Esophagus muscularis mucosa (tissue), 4 donors: ENCODE data around the gene FCHSD1. TPM values are rescaled to one million over a fixed set of nuclear protein-coding genes. Genes with fewer than 3 reads are reported as not detected.

ENCODE experiments used
- DNase-seq: peaks from one replicate; pipeline ENCODE4 v3.0.0-alpha.2; 2017; ENCODE audit errors: extremely low spot score
- H3K27ac ChIP-seq, 4 donors: fragments of 200-600 bp; sonication (generic); replicated peaks in 1 of 4; 1 replicate in 3 of 4; 2 replicates in 1 of 4; pipeline ENCODE4 v1.5.1; 2016 to 2019; ENCODE audit warnings: mild to moderate bottlenecking in 1 of 4
- H3K27me3 ChIP-seq, 4 donors: fragments of 200-600 bp; sonication (generic); one replicate each; pipeline versions ENCODE4 v1.5.1 to v1.6.0; 2016 to 2019
- H3K36me3 ChIP-seq, 4 donors: fragments of 200-600 bp; sonication (generic); one replicate each; pipeline ENCODE4 v1.5.1; 2016 to 2019
- H3K4me1 ChIP-seq, 4 donors: fragments of 200-600 bp; sonication (generic); one replicate each; pipeline ENCODE4 v1.5.1; 2016 to 2019
- H3K4me3 ChIP-seq, 4 donors: fragments of 200-600 bp; sonication (generic); 1 replicate in 2 of 4; 2 replicates in 2 of 4; pipeline ENCODE4 v1.5.1; 2016 to 2019; ENCODE audit warnings: mild to moderate bottlenecking in 4 of 4, moderate library complexity in 1 of 4
- H3K9me3 ChIP-seq, 4 donors: fragments of 200-600 bp; sonication (generic); 1 replicate in 3 of 4; 2 replicates in 1 of 4; pipeline ENCODE4 v1.5.1; 2016 to 2019
- EP300 ChIP-seq: sonication (generic); formaldehyde crosslinking; IDR thresholded peaks from one replicate; pipeline ENCODE4 v1.6.1; 2017; ENCODE audit warnings: antibody characterized with exemption
- POLR2A ChIP-seq: fragments of 450-650 bp; IDR thresholded peaks from one replicate; pipeline ENCODE4 v1.6.1; 2017; ENCODE audit warnings: antibody characterized with exemption, moderate library complexity, mild to moderate bottlenecking, low read depth
- POLR2AphosphoS5 ChIP-seq, 2 donors: sonication (generic); formaldehyde crosslinking; IDR thresholded peaks; one replicate each; pipeline ENCODE4 v1.6.1; 2017; ENCODE audit warnings: antibody characterized with exemption in 2 of 2
- WGBS: methylation state at CpG from one replicate; pipeline ENCODE4 v1.1.5; 2018; 5-methylcytosine and 5-hydroxymethylcytosine counted together
- intact Hi-C: fragments of 100-400 bp; cut with DNase I; formaldehyde crosslinking; loops from one replicate; pipeline ENCODE4 v1.15.1; 2023
- total RNA-seq, 4 donors: library from RNA; depleted of rRNA; stranded (reverse); fragments of >200 nt; gene quantifications; one replicate each; pipeline versions ENCODE4 v1.1.0 to v1.2.1, GENCODE V29; 2016
- TF ChIP-seq, protein P1 (sequence below), 3 experiments: fragments of 200-600 bp in 2 of 3; fragments of 450-650 bp in 1 of 3; sonication (generic) in 2 of 3; IDR thresholded peaks; one replicate each; pipeline ENCODE4 v1.5.1; 2017 to 2019; ENCODE audit warnings: antibody characterized with exemption in 3 of 3, mild to moderate bottlenecking in 2 of 3, moderate library complexity in 1 of 3

The FCHSD1 gene
- total RNA-seq = 10 to 100 TPM; 10.4 to 21.8 (median 12.9) TPM

DNA sequence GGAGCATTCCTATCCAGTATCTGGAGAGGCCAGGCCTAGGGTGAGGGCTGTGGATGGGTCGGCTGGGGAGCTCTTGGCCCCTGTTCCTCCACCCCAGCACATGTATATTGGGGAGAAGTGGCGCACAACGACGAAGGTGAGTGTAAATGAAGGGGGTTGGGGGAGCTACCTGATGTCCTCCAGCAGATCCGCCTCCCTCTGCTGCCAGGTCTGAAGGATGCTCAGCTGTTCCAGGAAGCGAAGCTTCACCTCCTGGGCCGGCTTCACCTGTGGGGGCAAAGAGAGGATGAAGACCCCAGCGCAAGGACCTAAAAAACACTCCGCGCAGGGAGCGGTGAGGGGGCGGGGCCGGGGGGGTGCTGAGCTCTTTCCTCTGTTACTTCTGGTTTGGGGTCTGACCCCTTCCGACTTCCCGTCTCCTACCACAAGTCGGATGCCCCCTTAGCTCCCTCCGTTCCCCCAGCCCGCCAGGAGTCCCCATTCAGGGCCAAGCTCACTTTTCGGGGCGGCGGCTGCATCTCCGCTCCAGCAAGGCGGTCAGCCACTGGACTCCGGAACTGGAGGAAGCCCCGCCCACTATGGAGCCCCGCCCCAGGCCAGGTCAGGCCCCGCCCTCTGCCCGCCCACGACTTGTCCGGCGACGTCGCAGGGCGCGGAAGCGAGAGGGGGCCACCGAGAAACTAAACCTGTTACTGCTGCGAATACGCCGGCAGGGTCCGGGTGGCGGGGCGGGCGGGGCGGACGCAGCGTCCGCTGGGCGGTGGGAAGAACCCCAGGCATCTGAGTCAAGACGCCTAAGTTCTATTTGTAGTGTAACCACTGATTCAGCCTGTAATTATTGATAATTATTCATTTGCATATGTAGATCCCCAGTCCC lies at the start of gene FCHSD1:
Gene FCHSD1, minus strand, starts transcription at position 568 of the 877 bp plus-strand sequence. Its CDS starts 50 bp downstream, at position 518.
- TF ChIP-seq, protein P1, sequence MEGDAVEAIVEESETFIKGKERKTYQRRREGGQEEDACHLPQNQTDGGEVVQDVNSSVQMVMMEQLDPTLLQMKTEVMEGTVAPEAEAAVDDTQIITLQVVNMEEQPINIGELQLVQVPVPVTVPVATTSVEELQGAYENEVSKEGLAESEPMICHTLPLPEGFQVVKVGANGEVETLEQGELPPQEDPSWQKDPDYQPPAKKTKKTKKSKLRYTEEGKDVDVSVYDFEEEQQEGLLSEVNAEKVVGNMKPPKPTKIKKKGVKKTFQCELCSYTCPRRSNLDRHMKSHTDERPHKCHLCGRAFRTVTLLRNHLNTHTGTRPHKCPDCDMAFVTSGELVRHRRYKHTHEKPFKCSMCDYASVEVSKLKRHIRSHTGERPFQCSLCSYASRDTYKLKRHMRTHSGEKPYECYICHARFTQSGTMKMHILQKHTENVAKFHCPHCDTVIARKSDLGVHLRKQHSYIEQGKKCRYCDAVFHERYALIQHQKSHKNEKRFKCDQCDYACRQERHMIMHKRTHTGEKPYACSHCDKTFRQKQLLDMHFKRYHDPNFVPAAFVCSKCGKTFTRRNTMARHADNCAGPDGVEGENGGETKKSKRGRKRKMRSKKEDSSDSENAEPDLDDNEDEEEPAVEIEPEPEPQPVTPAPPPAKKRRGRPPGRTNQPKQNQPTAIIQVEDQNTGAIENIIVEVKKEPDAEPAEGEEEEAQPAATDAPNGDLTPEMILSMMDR (IDR thresholded peaks at IDR 0.05) = peak in 2 of 3 experiments; percentile 11 to 30
- TF ChIP-seq POLR2AphosphoS5 (IDR thresholded peaks at IDR 0.05) = peak; percentile 68 to 72
- TF ChIP-seq POLR2A = no peak
- TF ChIP-seq EP300 = no peak
- Histone ChIP-seq H3K4me1 (peaks cover 14 to 19% (median 17%) of the 10 kb centered on the region in 4 donors), H3K9me3 (no peaks in the 10 kb centered on the region), H3K36me3 (peaks cover 0 to 40% (median 23%) of the 10 kb centered on the region in 4 donors), H3K4me3 (peak within 1 kb of the TSS; percentile 72 to 83 (median 78)), H3K27me3 (no peaks in the 10 kb centered on the region), H3K27ac (peak within 1 kb of the TSS; percentile 50 to 67 (median 60))
- WGBS = 5% methylated on average over 26 of the region's 50 CpGs
- peak; percentile 98 for DNase-seq
- intact Hi-C loops = no loop called here

DNA sequence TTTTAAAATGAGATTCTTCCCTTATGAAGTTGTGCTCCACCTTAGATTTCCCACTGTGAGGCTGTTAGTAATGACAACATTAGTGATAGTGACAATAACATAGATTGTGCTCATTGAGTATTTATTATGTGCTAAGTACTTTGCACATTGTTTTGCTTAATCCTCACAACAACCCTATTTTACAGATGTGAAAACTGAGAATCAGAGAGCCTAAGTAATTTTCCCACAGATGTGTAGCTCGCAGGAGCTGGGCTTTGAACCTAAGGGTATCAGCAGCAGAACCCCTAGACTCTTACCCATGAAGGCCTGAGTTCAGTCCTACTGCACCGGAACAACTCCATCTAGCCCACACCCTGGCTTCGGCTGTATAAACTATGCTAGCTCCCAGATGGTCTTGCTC lies 46.4 kb upstream of the FCHSD1 start:
- intact Hi-C loops = loop anchor here (10.0 kb wide), 1 partner anchor 447 kb away; no protein-coding TSS in a partner anchor
- 60% methylated on average over 2 of the region's 3 CpGs for WGBS
- Histone ChIP-seq H3K9me3 (no peaks in the 10 kb centered on the region), H3K36me3 (no peaks in the 10 kb centered on the region), H3K27ac (no peak overlapping the region), H3K4me1 (peaks cover 14 to 22% (median 16%) of the 10 kb centered on the region in 4 donors), H3K4me3 (no peak overlapping the region), H3K27me3 (peaks cover 0 to 77% (median 32%) of the 10 kb centered on the region in 4 donors)
- DNase-seq = no peak
- TF ChIP-seq POLR2A (no peak), POLR2AphosphoS5 (IDR thresholded peaks at IDR 0.05) (no peak), EP300 (no peak)
- TF ChIP-seq, protein P1 (IDR thresholded peaks at IDR 0.05) = no peak

DNA sequence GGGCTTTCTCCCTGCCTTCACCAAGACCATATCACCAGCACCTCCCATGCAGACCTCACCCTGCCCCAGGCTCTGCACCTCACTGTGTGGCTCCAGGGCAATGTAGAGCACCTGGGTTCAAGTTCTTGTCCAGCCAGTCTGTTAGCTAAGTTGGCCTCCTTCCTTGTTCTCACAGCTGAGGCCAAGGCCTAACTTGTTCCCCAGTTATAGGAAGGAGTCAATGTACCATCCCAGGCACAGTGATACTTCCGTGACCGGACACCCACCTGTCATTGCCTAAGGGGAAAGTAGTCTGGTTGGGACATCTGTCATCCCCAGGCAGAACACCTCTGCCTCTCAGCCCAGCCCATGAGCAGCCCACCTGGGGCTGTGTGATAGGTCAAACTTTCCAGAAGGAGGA lies 45.2 kb upstream of the FCHSD1 start:
- Histone ChIP-seq H3K27me3 (peaks cover 0 to 69% (median 21%) of the 10 kb centered on the region in 4 donors), H3K36me3 (no peaks in the 10 kb centered on the region), H3K4me1 (peaks cover 11 to 16% (median 13%) of the 10 kb centered on the region in 4 donors), H3K4me3 (no peak overlapping the region), H3K27ac (no peak overlapping the region), H3K9me3 (no peaks in the 10 kb centered on the region)
- WGBS = 100% methylated on average over 2 of the region's 2 CpGs
- intact Hi-C loops = loop anchor here (10.0 kb wide), 1 partner anchor 448 kb away; no protein-coding TSS in a partner anchor
- TF ChIP-seq, protein P1 (IDR thresholded peaks at IDR 0.05) = no peak
- TF ChIP-seq POLR2A (no peak), POLR2AphosphoS5 (IDR thresholded peaks at IDR 0.05) (no peak), EP300 (no peak)
- DNase-seq = no peak

DNA sequence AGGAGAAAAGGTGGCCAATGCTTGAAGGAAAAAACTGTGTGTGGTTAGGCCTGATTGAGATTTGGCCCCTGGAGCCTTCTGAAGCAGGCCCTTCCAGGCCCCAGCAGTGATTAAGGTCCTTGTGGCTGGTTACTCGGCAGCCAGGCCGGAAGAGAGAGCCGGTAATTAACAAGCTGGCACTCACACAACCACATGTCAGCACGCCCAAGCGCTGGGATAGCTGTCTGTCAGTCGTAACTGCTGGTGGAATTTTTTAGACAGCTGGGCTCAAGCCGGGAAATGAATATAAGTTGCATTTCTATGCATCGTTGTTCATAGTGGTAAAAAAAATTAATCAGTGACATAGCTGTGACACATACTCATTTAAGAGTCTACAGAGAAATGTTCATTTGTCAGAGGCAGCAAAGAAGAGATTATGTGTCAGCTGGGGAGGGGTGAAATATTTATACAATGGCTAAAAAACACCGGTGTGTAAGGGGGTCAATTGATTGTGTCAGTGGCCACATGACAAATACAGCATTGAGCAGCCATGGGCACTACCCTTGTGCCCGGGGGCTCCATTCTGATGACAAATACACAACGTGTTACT lies 44.5 kb upstream of the FCHSD1 start:
- no peak for DNase-seq
- 57% methylated on average over 10 of the region's 11 CpGs for WGBS
- TF ChIP-seq POLR2AphosphoS5 (IDR thresholded peaks at IDR 0.05) = no peak
- TF ChIP-seq EP300 = no peak
- TF ChIP-seq, protein P1 (IDR thresholded peaks at IDR 0.05) = no peak
- no peak overlapping the region for H3K4me3 ChIP-seq
- intact Hi-C loops = loop anchor here (10.0 kb wide), 1 partner anchor 449 kb away; no protein-coding TSS in a partner anchor
- H3K4me1 ChIP-seq = peaks cover 9 to 13% (median 10%) of the 10 kb centered on the region in 4 donors
- no peak overlapping the region for H3K27ac ChIP-seq
- no peaks in the 10 kb centered on the region for H3K9me3 ChIP-seq
- H3K36me3 ChIP-seq = no peaks in the 10 kb centered on the region
- peaks cover 0 to 65% (median 16%) of the 10 kb centered on the region in 4 donors for H3K27me3 ChIP-seq
